ENCODE measurements around the gene UROC1.

Gene UROC1

GRCh38 chr3:126460381-126460780 lies 57.2 kb downstream of the UROC1 start:
- no peak for DNase-seq (ENCODE audit: low spot score)

DNA sequence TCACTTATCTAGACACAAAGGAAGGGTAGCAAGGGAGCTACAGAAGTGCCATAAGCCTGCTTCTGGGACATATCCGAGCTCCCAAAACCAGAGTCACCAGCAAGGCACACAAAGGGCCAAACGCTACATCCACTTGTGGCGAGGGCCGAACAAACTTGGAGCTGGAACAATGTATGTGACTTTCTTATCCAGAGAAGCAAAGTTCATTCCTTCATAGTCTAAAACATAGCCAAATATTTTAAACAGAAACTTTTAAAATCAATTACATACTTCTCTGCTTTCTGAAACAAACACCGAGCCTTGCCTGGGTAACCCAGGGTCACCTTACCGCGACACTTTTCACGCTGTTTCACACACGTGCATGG lies 57.8 kb downstream of the UROC1 start:
- DNase-seq (ENCODE audit: low spot score): no peak

DNA sequence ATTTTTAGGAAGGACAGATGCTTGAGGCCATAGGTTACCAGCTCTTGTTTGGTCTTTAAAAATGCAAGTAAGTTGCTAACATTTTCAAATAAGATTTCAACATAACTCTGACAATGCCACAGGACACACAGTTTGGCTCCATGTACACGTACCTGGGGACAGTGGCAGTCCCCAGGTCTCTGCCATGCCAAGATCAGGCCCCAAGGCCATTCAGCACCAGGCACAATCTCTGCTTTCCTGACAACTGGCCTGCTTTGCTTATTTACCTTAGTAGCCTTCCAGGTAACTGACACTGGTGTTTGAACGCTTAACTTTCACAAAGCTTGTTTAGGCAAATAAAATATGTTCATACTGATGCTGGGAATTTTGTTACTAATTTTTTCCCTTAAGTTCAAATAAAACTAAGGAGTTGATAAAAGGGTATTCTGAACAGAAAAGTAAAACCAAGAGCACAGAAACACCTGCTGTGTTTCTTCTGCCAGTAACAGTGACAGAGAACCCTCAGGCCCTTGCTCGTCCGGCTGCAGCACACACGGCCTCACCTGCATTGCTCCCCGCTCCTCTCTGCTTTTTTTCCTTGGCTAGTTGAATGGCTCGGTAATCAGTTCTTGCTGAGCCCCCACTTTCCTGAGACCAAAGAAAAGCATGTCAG lies 58.3 kb downstream of the UROC1 start:
- no peak for DNase-seq (ENCODE audit: low spot score)

DNA sequence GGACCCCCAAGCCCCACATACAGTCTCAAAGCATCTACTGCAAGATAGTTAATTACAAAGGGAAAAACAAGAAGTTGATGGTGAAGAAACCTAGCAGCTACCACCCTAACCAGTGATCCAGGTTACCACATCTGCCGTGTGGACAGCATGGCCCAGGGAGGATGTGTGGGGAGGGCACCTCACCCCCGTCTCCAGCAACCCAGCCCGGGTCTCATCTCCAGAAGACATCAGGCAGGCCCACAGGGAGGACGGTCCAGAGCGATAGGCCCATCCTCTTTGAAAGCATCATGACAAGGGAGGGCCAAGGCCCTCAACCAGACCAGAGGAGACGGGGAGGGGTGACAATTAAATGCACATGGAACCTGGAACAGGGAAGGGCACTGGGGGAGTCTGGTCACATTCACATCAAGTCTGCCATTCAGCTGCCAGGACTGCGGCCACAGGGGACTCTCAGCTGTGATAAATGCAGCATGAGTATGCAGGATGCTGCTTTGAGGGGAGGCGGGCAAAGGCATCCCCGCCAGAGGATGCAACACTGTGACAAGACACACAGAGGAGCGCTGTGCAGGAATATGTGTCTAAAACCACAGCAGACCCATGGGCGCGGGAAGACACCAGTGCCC lies 60.7 kb downstream of the UROC1 start:
- DNase-seq (ENCODE audit: low spot score): no peak

DNA sequence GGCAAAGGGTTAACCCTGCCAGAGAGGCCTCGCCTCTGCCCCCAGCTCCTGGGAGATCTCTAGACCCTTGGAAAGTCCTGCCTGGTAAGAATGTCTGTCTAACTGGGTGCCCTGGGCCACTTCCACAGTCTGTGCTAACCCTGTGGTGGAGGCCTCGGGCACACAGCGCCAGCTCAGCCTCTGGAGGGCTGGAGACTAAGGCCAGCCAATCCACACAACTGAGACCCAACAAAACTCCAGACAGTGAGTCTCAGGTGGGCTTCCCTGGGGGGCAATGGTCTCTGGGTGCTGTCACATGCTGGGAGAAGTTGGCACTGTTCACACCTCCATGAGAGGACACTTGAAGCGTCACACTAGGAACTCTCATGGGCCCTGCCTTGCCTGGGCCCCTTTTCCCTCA lies 61.4 kb downstream of the UROC1 start:
- DNase-seq (ENCODE audit: low spot score): no peak

GRCh38 chr3:126454437-126455198 lies 63.0 kb downstream of the UROC1 start:
- no peak for DNase-seq (ENCODE audit: low spot score)

GRCh38 chr3:126454025-126454424 lies 63.5 kb downstream of the UROC1 start:
- no peak for DNase-seq (ENCODE audit: low spot score)

DNA sequence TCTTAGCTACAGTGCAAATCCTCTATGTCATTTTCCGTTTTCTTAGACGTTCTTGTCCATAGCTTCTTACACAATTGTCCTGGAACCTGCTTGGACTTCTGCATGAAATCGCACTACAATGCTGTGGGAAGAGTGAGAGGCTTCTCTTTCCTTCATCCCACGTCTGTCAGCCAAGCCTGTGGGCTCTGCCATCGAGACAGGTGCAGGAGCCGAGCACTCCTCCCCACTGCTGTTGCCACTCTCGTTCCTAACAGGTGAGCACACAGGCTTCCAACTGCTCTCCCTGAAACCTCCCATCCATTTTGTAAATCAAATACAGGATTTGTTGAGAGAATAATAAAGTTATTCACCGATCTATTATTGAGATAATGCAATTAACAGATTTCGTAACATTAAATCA lies 65.4 kb downstream of the UROC1 start:
- DNase-seq (ENCODE audit: low spot score): no peak

DNA sequence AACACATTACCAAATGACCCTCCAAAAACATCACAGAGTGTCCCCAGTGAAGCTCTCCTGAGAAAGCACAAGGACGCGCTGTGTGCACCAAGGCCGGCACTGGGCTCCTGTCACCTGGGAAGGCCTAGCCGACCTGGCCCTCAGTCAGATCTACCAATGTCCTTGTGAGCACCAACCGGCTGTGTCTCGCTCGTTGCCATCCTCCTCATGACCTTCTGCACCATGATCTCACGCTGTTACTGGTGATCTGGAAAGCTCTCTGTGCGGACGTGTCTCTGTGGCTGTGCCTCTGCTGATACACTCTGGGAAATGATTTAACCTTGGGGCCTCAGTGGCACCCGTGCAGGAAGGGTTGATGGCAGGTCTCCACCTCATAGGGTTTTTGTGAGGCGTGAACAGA lies 66.1 kb downstream of the UROC1 start:
- DNase-seq (ENCODE audit: low spot score): no peak

GRCh38 chr3:126450744-126451143 lies 66.8 kb downstream of the UROC1 start:
- DNase-seq (ENCODE audit: low spot score): no peak

GRCh38 chr3:126450219-126450618 lies 67.4 kb downstream of the UROC1 start:
- DNase-seq (ENCODE audit: low spot score): no peak

GRCh38 chr3:126449621-126450051 lies 67.9 kb downstream of the UROC1 start:
- no peak for DNase-seq (ENCODE audit: low spot score)

DNA sequence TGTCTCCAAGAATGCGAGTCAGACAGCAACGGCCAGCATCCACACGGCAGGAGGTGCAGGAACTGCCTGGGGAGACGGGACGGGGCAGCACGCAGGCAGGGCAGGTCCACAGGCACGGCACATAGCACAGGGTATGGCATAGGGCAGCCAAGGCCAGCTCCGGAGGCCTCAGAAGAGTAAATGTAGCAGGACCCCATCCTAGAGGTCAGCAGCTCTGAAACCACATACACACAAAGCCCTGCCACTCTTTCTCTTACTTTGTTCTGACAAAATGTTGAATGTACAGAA lies 68.7 kb downstream of the UROC1 start:
- no peak for DNase-seq (ENCODE audit: low spot score)

DNA sequence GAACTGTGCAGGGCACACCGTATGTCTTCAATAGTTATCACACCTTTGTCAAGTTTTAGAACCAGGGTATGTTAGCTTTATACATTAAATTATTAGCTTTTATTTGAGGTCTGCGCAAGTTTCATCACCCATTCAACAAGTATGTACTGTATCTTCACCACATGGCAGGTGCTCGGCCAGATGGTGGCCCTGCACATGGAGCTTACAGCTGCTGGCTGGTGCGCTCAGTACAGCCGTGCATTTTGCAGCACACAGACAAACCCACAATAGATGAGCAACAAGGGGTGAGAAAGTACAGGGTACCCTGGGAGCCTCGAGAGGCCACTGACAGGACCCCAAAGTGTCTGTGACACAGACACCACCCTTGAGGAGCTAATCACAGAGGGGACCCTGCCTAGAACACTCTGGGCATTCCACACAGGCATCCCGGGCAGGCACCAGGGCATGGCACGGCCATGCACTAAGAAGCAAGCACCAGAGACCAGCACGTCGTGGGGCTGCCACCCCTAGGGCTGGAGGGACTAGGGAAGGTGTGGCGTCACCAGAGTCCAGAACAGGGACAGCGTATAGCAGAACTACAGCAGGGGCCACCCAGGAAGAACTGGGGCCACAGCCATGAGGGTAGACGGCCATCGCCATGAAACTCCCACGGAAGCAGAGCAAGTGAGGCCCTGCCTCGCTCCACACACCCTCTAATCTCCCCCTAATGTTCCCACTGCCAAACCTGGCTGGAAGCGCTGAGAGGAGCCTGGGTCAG lies 69.3 kb downstream of the UROC1 start:
- no peak for DNase-seq (ENCODE audit: low spot score)

DNA sequence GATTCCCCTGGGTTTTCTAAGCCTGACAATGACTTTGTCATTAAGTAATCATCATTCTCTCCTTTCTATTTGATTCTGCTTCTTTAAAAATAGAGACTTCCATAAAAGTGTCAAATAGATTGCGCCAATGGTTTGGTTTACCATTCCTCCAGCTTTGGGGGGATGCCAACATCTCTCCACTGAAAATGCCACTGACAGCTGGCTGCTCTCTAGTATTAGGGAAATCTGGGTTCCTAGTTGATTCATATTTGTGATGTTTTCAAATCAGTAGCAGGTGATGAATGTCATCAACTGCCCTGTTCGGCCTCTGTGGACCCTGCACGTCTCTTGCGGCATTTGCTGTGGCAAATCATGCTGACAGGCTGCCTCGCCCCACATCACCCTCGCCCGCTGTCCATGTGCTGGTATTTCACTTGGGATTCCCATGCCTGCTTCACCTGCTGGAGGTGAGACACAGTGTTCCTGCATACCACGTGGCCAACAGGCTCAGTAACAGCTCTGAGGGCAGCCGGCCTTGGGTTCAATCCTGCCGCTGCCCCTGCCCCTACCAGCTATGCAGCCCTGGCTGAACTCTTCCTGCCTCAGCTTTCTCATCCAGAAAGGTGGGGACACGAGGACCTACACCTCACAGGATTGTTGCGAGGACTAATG lies 70.0 kb downstream of the UROC1 start:
- DNase-seq (ENCODE audit: low spot score): no peak

DNA sequence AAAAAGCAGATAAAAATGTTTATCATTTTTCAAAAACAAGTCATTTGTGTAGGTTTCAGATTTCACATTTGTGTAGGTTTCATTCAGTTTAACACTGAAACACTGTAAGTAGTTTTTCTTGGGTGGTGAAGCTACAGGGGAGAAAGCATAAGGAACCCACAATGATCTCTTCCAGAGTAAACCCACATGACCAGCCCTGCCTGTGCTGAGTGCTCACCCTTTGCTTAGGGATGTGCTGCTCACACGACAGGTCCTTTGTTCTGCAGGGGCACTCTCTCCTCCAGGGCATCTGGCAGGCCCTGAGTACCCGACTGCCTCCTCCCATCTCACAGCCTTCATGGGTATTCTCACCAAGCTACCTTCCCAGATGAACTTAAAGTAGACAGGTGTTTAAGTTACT lies 70.8 kb downstream of the UROC1 start:
- DNase-seq (ENCODE audit: low spot score): no peak

DNA sequence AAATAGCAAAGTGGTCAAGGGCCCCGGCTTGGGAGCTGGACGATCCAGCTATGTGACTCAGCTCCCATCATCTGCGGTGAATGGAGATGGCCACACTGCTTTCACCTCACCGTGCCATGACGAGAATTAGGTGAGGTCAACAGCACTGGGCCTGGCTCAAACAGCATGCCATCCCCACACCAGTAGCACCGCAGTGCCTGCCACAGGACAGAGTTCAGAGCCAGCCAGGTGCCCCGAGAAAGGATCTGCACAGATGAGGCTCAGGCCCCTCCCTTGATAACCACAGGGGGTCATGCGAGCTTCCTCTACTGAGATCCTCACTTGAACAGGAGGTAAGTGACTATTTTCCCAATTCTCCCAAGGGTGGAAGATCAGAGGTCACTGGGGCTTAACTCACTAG lies 71.3 kb downstream of the UROC1 start:
- DNase-seq (ENCODE audit: low spot score): peak; percentile 46

DNA sequence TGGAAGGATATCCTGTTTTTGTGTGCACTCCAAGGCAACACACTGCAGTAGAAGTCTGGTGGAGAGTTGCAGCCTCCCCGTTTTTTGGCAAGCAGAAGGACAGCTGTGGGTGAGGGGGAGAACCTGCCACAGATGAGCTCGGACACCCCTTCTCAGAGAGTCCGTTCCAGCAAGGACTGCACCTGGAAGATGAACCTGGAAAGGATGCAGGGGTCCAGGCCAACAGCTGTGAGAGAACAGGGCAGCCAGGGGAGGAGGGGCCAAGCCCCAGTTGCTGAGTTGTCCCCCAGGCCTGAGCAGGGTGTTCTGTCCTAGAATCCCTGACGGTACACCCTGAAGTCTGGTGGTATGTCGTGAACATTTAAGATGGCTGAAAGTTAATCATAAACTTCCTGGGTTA lies 72.1 kb downstream of the UROC1 start:
- no peak for DNase-seq (ENCODE audit: low spot score)

DNA sequence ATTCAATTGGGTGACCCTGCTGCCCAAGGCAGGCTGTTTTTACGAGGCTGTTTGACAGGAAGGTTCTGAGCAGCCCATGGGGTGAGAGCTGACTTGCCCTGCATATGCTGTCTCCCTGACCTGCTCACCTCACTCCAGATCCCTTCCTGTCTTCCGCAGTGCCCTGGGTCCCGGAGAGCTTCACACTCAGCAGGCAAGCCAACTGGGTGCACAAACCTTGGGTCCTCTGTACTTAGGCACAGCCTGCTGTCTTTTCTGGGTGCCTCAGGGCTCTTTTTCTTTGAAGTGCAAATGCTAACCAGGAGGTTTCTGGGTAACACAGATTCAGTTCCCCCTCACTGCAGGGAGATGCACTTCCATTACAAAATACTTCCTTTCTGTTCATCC lies 74.7 kb downstream of the UROC1 start:
- no peak for DNase-seq (ENCODE audit: low spot score)

- DNase-seq (ENCODE audit: low spot score): no peak
These were observed 75.3 kb downstream of the UROC1 start for GRCh38 chr3:126442094-126442855.

DNA sequence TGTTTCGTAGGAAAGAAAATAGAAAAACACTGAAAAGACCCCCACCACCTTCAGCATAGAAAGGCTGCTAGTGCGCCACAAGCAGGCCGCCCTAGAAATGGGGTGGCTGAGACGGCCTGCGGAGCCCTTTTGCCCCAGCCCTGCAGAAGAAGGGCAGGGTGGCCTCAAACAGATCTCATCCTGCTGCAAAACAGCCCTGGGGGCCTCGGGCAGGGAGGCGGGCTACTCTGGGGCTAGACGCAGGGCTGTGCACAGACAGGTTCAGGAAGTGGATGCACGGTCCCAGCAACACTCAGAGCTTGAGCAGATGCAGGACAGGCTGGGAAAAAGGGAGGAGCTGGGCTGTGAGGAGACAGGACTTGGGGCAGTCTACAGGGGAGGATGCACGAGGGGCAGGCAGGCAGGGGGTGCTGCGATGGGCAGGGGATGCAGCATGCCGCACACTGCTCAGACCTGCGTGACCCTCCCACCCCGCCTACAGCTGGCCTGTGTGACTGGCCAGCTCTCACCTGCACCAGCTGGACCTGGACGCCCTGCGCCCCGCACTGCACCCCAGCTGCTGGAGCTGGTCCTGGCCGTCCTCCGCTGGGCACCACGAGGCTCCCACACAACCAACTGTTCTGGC lies 76.2 kb downstream of the UROC1 start:
- no peak for DNase-seq (ENCODE audit: low spot score)

DNA sequence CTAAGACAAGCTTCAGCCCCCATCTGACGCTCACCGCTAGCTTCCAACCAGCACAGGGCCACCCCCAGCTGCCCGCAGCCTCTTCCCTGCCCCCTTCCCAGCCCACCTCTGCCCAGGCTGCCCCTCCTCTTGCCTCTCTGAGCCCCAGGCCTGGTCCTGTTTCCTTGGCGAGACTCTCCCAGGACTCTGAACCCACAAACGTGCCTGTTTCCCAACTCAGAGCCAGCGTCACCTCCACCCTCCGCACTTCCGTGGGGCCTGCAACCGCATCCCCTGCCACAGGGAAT lies 76.9 kb downstream of the UROC1 start:
- DNase-seq (ENCODE audit: low spot score): no peak
